ENCODE measurements around the gene NRXN3. TPM values are rescaled to one million over a fixed set of nuclear protein-coding genes. Genes with fewer than 3 reads are reported as not detected.
"Not testable (repeated sequence)": the region's sequence is repeated elsewhere in the genome, so short reads cannot be mapped to it uniquely, and the experiment has no call there.

NRXN3 gene
- total RNA-seq, 1 donor from 2014 or later, result not detected

GRCh38 chr14:79051742-79052141 lies 881.6 kb downstream of the NRXN3 start:
- no peak for DNase-seq (ENCODE audit: low read depth in 2 of 2)

GRCh38 chr14:79056879-79057278 lies 886.7 kb downstream of the NRXN3 start:
- no peak for DNase-seq (ENCODE audit: low read depth in 2 of 2)

GRCh38 chr14:79057333-79057732 lies 887.2 kb downstream of the NRXN3 start:
- DNase-seq (ENCODE audit: low read depth in 2 of 2), result no peak

GRCh38 chr14:79062226-79062625 lies 892.1 kb downstream of the NRXN3 start:
- DNase-seq (ENCODE audit: low read depth in 2 of 2), result no peak

GRCh38 chr14:79064214-79064613 lies 894.0 kb downstream of the NRXN3 start:
- DNase-seq (ENCODE audit: low read depth in 2 of 2), result no peak

GRCh38 chr14:79074510-79074909 lies 904.3 kb downstream of the NRXN3 start:
- DNase-seq (ENCODE audit: low read depth in 2 of 2), result no peak

- DNase-seq (ENCODE audit: low read depth in 2 of 2), result no peak
Observed at GRCh38 chr14:79076428-79076827, 906.3 kb downstream of the NRXN3 start.

- no peak for DNase-seq (ENCODE audit: low read depth in 2 of 2)
Observed at GRCh38 chr14:79077096-79077495, 906.9 kb downstream of the NRXN3 start.

GRCh38 chr14:79080040-79080439 lies 909.9 kb downstream of the NRXN3 start:
- DNase-seq (ENCODE audit: low read depth in 2 of 2), result no peak

GRCh38 chr14:79082883-79083282 lies 912.7 kb downstream of the NRXN3 start:
- DNase-seq (ENCODE audit: low read depth in 2 of 2), result no peak

GRCh38 chr14:79083356-79083755 lies 913.2 kb downstream of the NRXN3 start:
- no peak for DNase-seq (ENCODE audit: low read depth in 2 of 2)

GRCh38 chr14:79084861-79085260 lies 914.7 kb downstream of the NRXN3 start:
- no peak for DNase-seq (ENCODE audit: low read depth in 2 of 2)

GRCh38 chr14:79089576-79089975 lies 919.4 kb downstream of the NRXN3 start:
- no peak for DNase-seq (ENCODE audit: low read depth in 2 of 2)

GRCh38 chr14:79090641-79091180 lies 920.5 kb downstream of the NRXN3 start:
- no peak for DNase-seq (ENCODE audit: low read depth in 2 of 2)

- DNase-seq (ENCODE audit: low read depth in 2 of 2), result no peak
Observed at GRCh38 chr14:79091381-79091963, 921.3 kb downstream of the NRXN3 start.

GRCh38 chr14:79093531-79093930 lies 923.4 kb downstream of the NRXN3 start:
- DNase-seq (ENCODE audit: low read depth in 2 of 2), result no peak

GRCh38 chr14:79094951-79095350 lies 924.8 kb downstream of the NRXN3 start:
- DNase-seq (ENCODE audit: low read depth in 2 of 2), result no peak

- DNase-seq (ENCODE audit: low read depth in 2 of 2), result no peak
Observed at GRCh38 chr14:79096811-79097210, 926.6 kb downstream of the NRXN3 start.

- no peak for DNase-seq (ENCODE audit: low read depth in 2 of 2)
Observed at GRCh38 chr14:79098324-79098723, 928.2 kb downstream of the NRXN3 start.

GRCh38 chr14:79100578-79100977 lies 930.4 kb downstream of the NRXN3 start:
- no peak for DNase-seq (ENCODE audit: low read depth in 2 of 2)

- DNase-seq (ENCODE audit: low read depth in 2 of 2), result no peak
Observed at GRCh38 chr14:79101388-79101787, 931.2 kb downstream of the NRXN3 start.

GRCh38 chr14:79103764-79104163 lies 933.6 kb downstream of the NRXN3 start:
- no peak for DNase-seq (ENCODE audit: low read depth in 2 of 2)

GRCh38 chr14:79110564-79110963 lies 940.4 kb downstream of the NRXN3 start:
- not testable (repeated sequence) for DNase-seq (ENCODE audit: low read depth in 2 of 2)

- DNase-seq (ENCODE audit: low read depth in 2 of 2), result no peak
Observed at GRCh38 chr14:79111987-79112501, 941.9 kb downstream of the NRXN3 start.

Measured in lung microvascular endothelial cell (primary cell).